HepG2 (cell line): Measurements from ENCODE around the gene CCDC197. TPM values are rescaled to one million over a fixed set of nuclear protein-coding genes. Genes with fewer than 3 reads are reported as not detected.

Experiments
- BORCS8-MEF2B ChIP-seq: sonication (generic); formaldehyde crosslinking; IDR thresholded peaks from 2 replicates; pipeline ENCODE4 v1.8.0; 2022; ENCODE audit warnings: mild to moderate bottlenecking, missing genetic modification reagents
- CEBPG ChIP-seq: IDR thresholded peaks from 2 replicates; pipeline ENCODE4 v1.6.1; 2016
- EP300 ChIP-seq, 3 experiments: sonication (generic) in 1 of 3; formaldehyde crosslinking in 1 of 3; IDR thresholded peaks; 2 replicates each; pipeline versions ENCODE4 v1.5.1 to v1.6.1; 2011 to 2020; ENCODE audit warnings: low read depth in 2 of 3, low read length in 2 of 3, borderline replicate concordance in 1 of 3, improper control_type of control experiment in 1 of 3, mild to moderate bottlenecking in 1 of 3, missing genetic modification reagents in 1 of 3, moderate library complexity in 1 of 3
- FOXP1 ChIP-seq, 2 experiments: fragments of 450-650 bp in 1 of 2; IDR thresholded peaks; 2 replicates each; pipeline ENCODE4 v1.6.1; 2017 to 2018; ENCODE audit warnings: antibody characterized with exemption in 1 of 2
- HOXA7 ChIP-seq: sonication (generic); formaldehyde crosslinking; IDR thresholded peaks from 2 replicates; pipeline ENCODE4 v1.8.1; 2022; ENCODE audit warnings: mild to moderate bottlenecking, missing genetic modification reagents, moderate library complexity
- KDM2A ChIP-seq: sonication (generic); formaldehyde crosslinking; IDR thresholded peaks from 2 replicates; pipeline ENCODE4 v1.4.0; 2020; ENCODE audit warnings: low read depth, missing genetic modification reagents, borderline replicate concordance
- MAFF ChIP-seq: IDR thresholded peaks from 2 replicates; pipeline ENCODE4 v1.6.1; 2011; ENCODE audit warnings: low read depth, low read length, improper control_type of control experiment
- MAFG ChIP-seq: sonication (generic); formaldehyde crosslinking; IDR thresholded peaks from 2 replicates; pipeline ENCODE4 v1.5.1; 2020; ENCODE audit warnings: mild to moderate bottlenecking, missing genetic modification reagents
- PHF21A ChIP-seq: sonication (generic); formaldehyde crosslinking; IDR thresholded peaks from 2 replicates; pipeline ENCODE4 v1.5.0; 2020; ENCODE audit warnings: mild to moderate bottlenecking, missing genetic modification reagents
- RBFOX2 ChIP-seq: fragments of 200-400 bp; formaldehyde crosslinking; IDR thresholded peaks from 2 replicates; pipeline ENCODE4 v1.6.1; 2017; ENCODE audit warnings: low read depth, mild to moderate bottlenecking, low read length
- SAP130 ChIP-seq: IDR thresholded peaks from 2 replicates; pipeline ENCODE4 v1.6.1; 2016; ENCODE audit warnings: low read depth
- SMAD1 ChIP-seq: sonication (generic); formaldehyde crosslinking; IDR thresholded peaks from 2 replicates; pipeline ENCODE4 v1.4.0; 2020; ENCODE audit warnings: missing genetic modification reagents, low read depth, mild to moderate bottlenecking, borderline replicate concordance
- SOX6 ChIP-seq, 2 experiments: fragments of 450-650 bp in 1 of 2; sonication (generic) in 1 of 2; formaldehyde crosslinking in 1 of 2; IDR thresholded peaks; 2 replicates each; pipeline versions ENCODE4 v1.4.0 to v1.6.1; 2017 to 2020; ENCODE audit warnings: antibody characterized with exemption in 1 of 2, mild to moderate bottlenecking in 1 of 2, missing genetic modification reagents in 1 of 2
- THAP11 ChIP-seq: IDR thresholded peaks from 2 replicates; pipeline ENCODE4 v1.6.1; 2016; ENCODE audit warnings: missing biosample characterization, missing genetic modification reagents
- ZNF234 ChIP-seq: sonication (generic); formaldehyde crosslinking; conservative IDR thresholded peaks from 2 replicates; pipeline ENCODE4 v1.5.1; 2020; ENCODE audit warnings: mild to moderate bottlenecking, missing genetic modification reagents
- ZNF256 ChIP-seq: sonication (generic); formaldehyde crosslinking; conservative IDR thresholded peaks from 2 replicates; pipeline ENCODE4 v1.4.0; 2020; ENCODE audit warnings: missing genetic modification reagents
- ZNF510 ChIP-seq: sonication (generic); formaldehyde crosslinking; IDR thresholded peaks from 2 replicates; pipeline ENCODE4 v1.4.0; 2020; ENCODE audit warnings: low read depth, mild to moderate bottlenecking, missing genetic modification reagents
- ZNF816 ChIP-seq: sonication (generic); formaldehyde crosslinking; IDR thresholded peaks from 2 replicates; pipeline ENCODE4 v1.8.0; 2022; ENCODE audit warnings: missing genetic modification reagents, mild to moderate bottlenecking, borderline replicate concordance
- polyA plus RNA-seq, 8 experiments: library from polyadenylated mRNA; depleted of rRNA in 3 of 8; stranded (reverse) in 7 of 8; unstranded in 1 of 8; fragments of >200 nt; fragmentation: Illumina TruSeq in 4 of 8; extraction: Trizol in 4 of 8; gene quantifications; 2 replicates each; pipeline versions ENCODE4 v1.2.1 to v1.2.3, GENCODE V29; 2011 to 2016; ENCODE audit warnings: low read depth in 4 of 8, missing spikeins in 1 of 8, mixed read lengths in 1 of 8; ENCODE audit not compliant: insufficient read depth in 1 of 8
- total RNA-seq, 5 experiments: library from RNA; depleted of rRNA; stranded (reverse); fragments of >200 nt; fragmentation: Illumina TruSeq; extraction: Trizol; gene quantifications; 2 replicates each; pipeline ENCODE4 v1.2.3, GENCODE V29; 2016; ENCODE audit warnings: low read depth in 1 of 5
- TF ChIP-seq, protein P1 (sequence below): sonication (generic); formaldehyde crosslinking; IDR thresholded peaks from 2 replicates; pipeline ENCODE4 v1.4.0; 2020; ENCODE audit warnings: missing genetic modification reagents
- TF ChIP-seq, protein P2 (sequence below): IDR thresholded peaks from 2 replicates; pipeline ENCODE4 v1.6.1; 2016; ENCODE audit warnings: missing compliant biosample characterization, missing genetic modification reagents, borderline replicate concordance
- TF ChIP-seq, protein P3 (sequence below): sonication (generic); formaldehyde crosslinking; IDR thresholded peaks from 2 replicates; pipeline ENCODE4 v1.5.0; 2020; ENCODE audit warnings: mild to moderate bottlenecking, missing genetic modification reagents, moderate library complexity
- TF ChIP-seq, protein P4 (sequence below): sonication (generic); formaldehyde crosslinking; IDR thresholded peaks from 2 replicates; pipeline ENCODE4 v1.4.0; 2020; ENCODE audit warnings: missing genetic modification reagents, borderline replicate concordance

CCDC197 gene
- total and polyA plus RNA-seq, 2 of the 13 experiments (the other 11 are each of a cell fraction or from before 2014, with no cell fraction given) = 0.11 to 0.13 TPM

DNA sequence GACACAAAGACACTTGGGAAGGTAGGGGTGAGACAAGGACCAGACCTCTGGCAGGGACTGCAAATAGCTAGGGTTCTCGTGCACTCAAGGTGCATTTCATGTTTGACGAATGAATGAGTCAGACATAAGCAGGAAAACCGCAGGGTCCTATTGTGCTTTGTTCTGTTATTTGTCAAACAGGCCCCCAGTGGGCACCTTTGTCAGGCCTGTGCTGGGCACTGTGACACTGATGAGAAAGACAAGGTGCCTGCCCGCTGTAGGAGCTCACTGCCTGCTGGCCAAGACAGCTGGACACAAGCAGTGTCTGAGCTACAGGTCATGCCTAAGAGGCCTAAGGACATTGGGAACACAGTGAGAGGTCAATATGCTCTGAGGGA is 31.3 kb downstream of the CCDC197 start (continued):
- TF ChIP-seq, protein P1, sequence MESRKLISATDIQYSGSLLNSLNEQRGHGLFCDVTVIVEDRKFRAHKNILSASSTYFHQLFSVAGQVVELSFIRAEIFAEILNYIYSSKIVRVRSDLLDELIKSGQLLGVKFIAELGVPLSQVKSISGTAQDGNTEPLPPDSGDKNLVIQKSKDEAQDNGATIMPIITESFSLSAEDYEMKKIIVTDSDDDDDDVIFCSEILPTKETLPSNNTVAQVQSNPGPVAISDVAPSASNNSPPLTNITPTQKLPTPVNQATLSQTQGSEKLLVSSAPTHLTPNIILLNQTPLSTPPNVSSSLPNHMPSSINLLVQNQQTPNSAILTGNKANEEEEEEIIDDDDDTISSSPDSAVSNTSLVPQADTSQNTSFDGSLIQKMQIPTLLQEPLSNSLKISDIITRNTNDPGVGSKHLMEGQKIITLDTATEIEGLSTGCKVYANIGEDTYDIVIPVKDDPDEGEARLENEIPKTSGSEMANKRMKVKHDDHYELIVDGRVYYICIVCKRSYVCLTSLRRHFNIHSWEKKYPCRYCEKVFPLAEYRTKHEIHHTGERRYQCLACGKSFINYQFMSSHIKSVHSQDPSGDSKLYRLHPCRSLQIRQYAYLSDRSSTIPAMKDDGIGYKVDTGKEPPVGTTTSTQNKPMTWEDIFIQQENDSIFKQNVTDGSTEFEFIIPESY (CRISPR knock-in tag) = peak; percentile 20; the same call in 1 of the 2 replicates
- TF ChIP-seq SMAD1 (CRISPR knock-in tag) (no peak), MAFG (CRISPR knock-in tag) (no peak), FOXP1 (IDR thresholded peaks at IDR 0.05) (no peak), FOXP1 (CRISPR knock-in tag; IDR thresholded peaks at IDR 0.05) (peak; percentile 47), BORCS8-MEF2B (no peak), ZNF510 (CRISPR knock-in tag) (no peak), ZNF234 (CRISPR knock-in tag) (no peak), RBFOX2 (no peak), HOXA7 (CRISPR knock-in tag) (no peak), KDM2A (0 out of 2 replicates have a peak, but pooled peaks have one; percentile 35), SOX6 (IDR thresholded peaks at IDR 0.05) (no peak), SOX6 (CRISPR knock-in tag; IDR thresholded peaks at IDR 0.05) (peak; percentile 96), EP300 (IDR thresholded peaks at IDR 0.05; ENCODE audit: low read depth in 2 of 2, low read length in 2 of 2) (peak; percentile 27 to 69; a peak in 2 of 4 replicates), EP300 (CRISPR knock-in tag; IDR thresholded peaks at IDR 0.05; ENCODE audit: borderline replicate concordance) (peak; percentile 71), PHF21A (CRISPR knock-in tag) (peak; percentile 42; the same call in 1 of the 2 replicates), CEBPG (CRISPR knock-in tag) (peak; percentile 35), SAP130 (peak; percentile 83), ZNF816 (CRISPR knock-in tag) (no peak), THAP11 (0 out of 2 replicates have a peak, but pooled peaks have one; percentile 33), MAFF (0 out of 2 replicates have a peak, but pooled peaks have one; percentile 21), ZNF256 (CRISPR knock-in tag) (no peak)
- TF ChIP-seq, protein P2, sequence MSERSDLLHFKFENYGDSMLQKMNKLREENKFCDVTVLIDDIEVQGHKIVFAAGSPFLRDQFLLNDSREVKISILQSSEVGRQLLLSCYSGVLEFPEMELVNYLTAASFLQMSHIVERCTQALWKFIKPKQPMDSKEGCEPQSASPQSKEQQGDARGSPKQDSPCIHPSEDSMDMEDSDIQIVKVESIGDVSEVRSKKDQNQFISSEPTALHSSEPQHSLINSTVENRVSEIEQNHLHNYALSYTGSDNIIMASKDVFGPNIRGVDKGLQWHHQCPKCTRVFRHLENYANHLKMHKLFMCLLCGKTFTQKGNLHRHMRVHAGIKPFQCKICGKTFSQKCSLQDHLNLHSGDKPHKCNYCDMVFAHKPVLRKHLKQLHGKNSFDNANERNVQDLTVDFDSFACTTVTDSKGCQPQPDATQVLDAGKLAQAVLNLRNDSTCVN (CRISPR knock-in tag) = no peak
- TF ChIP-seq, protein P3, sequence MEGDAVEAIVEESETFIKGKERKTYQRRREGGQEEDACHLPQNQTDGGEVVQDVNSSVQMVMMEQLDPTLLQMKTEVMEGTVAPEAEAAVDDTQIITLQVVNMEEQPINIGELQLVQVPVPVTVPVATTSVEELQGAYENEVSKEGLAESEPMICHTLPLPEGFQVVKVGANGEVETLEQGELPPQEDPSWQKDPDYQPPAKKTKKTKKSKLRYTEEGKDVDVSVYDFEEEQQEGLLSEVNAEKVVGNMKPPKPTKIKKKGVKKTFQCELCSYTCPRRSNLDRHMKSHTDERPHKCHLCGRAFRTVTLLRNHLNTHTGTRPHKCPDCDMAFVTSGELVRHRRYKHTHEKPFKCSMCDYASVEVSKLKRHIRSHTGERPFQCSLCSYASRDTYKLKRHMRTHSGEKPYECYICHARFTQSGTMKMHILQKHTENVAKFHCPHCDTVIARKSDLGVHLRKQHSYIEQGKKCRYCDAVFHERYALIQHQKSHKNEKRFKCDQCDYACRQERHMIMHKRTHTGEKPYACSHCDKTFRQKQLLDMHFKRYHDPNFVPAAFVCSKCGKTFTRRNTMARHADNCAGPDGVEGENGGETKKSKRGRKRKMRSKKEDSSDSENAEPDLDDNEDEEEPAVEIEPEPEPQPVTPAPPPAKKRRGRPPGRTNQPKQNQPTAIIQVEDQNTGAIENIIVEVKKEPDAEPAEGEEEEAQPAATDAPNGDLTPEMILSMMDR (CRISPR knock-in tag) = peak; percentile 58
- TF ChIP-seq, protein P4, sequence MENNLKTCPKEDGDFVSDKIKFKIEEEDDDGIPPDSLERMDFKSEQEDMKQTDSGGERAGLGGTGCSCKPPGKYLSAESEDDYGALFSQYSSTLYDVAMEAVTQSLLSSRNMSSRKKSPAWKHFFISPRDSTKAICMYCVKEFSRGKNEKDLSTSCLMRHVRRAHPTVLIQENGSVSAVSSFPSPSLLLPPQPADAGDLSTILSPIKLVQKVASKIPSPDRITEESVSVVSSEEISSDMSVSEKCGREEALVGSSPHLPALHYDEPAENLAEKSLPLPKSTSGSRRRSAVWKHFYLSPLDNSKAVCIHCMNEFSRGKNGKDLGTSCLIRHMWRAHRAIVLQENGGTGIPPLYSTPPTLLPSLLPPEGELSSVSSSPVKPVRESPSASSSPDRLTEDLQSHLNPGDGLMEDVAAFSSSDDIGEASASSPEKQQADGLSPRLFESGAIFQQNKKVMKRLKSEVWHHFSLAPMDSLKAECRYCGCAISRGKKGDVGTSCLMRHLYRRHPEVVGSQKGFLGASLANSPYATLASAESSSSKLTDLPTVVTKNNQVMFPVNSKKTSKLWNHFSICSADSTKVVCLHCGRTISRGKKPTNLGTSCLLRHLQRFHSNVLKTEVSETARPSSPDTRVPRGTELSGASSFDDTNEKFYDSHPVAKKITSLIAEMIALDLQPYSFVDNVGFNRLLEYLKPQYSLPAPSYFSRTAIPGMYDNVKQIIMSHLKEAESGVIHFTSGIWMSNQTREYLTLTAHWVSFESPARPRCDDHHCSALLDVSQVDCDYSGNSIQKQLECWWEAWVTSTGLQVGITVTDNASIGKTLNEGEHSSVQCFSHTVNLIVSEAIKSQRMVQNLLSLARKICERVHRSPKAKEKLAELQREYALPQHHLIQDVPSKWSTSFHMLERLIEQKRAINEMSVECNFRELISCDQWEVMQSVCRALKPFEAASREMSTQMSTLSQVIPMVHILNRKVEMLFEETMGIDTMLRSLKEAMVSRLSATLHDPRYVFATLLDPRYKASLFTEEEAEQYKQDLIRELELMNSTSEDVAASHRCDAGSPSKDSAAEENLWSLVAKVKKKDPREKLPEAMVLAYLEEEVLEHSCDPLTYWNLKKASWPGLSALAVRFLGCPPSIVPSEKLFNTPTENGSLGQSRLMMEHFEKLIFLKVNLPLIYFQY = no peak
